Transverse colon (tissue), 1 donor: Measurements from ENCODE around the gene KIF3C.

Source experiments
- EP300 ChIP-seq: sonication (generic); formaldehyde crosslinking; IDR thresholded peaks from one replicate; pipeline ENCODE4 v1.6.1; 2017; ENCODE audit warnings: antibody characterized with exemption, low read depth
- POLR2A ChIP-seq: fragments of 450-650 bp; IDR thresholded peaks from one replicate; pipeline ENCODE4 v1.6.1; 2016; ENCODE audit warnings: antibody characterized with exemption, mild to moderate bottlenecking, moderate library complexity

DNA sequence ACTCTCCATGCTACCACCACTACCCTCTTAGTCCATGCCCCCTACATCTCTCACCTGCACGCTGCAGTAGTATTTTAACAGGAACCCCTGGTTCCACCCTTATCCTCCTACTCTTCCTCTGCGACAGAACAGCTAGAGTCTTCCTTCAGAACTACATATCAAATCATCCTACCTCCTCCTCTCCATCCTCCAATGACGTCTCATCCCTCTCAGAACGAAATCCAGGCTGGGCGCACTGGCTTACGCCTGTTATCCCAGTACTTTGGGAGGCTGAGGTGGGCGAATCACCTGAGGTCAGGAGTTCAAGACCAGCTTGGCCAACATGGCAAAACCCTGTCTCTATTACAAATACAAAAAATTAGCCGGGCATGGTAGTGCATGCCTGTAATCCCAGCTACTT is 10.3 kb upstream of the KIF3C start:
- no peak for TF ChIP-seq POLR2A
- TF ChIP-seq EP300, result no peak
